Measurements from ENCODE around the gene GRID2. TPM values are rescaled to one million over a fixed set of nuclear protein-coding genes. Genes with fewer than 3 reads are reported as not detected.
A peak's percentile ranks its signal among the peaks of the same experiment; 100 is the strongest.

The GRID2 gene
- total and polyA plus RNA-seq, 8 donors, result 0.14 to 0.36 (median 0.22) TPM

- ATAC-seq, result no peak
- no peaks in the 10 kb centered on the region for H3K9me3 ChIP-seq
Observed at GRCh38 chr4:93018806-93019205, 715.0 kb downstream of the GRID2 start.

GRCh38 chr4:93029769-93030168 lies 726.0 kb downstream of the GRID2 start:
- intact Hi-C loops (cut with DNase I), result no loop called here

More at GRCh38 chr4:93018806-93019205, 715.0 kb downstream of the GRID2 start:
- DNase-seq, result peak in 2 of 4 donors; percentile 4 to 5
- H3K4me1 ChIP-seq, result no peaks in the 10 kb centered on the region
- no peak overlapping the region for H3K4me3 ChIP-seq
- TF ChIP-seq CTCF (IDR thresholded peaks at IDR 0.05), result no peak
- H3K27me3 ChIP-seq, result no peaks in the 10 kb centered on the region
- H3K36me3 ChIP-seq, result no peaks in the 10 kb centered on the region
- no peak overlapping the region for H3K27ac ChIP-seq
- intact Hi-C loops (cut with DNase I), result no loop called here

GRCh38 chr4:93030670-93031069 lies 726.9 kb downstream of the GRID2 start:
- Histone ChIP-seq H3K9me3 (no peaks in the 10 kb centered on the region), H3K4me3 (no peak overlapping the region), H3K36me3 (no peaks in the 10 kb centered on the region), H3K4me1 (no peaks in the 10 kb centered on the region), H3K27ac (no peak overlapping the region), H3K27me3 (no peaks in the 10 kb centered on the region)
- no peak for ATAC-seq
- intact Hi-C loops (cut with DNase I), result no loop called here
- no peak for DNase-seq
- no peak for TF ChIP-seq CTCF (IDR thresholded peaks at IDR 0.05)

More at GRCh38 chr4:93029769-93030168, 726.0 kb downstream of the GRID2 start:
- DNase-seq (peak in 2 of 4 donors; percentile 13 to 25), ATAC-seq (no peak)
- no peaks in the 10 kb centered on the region for H3K36me3 ChIP-seq
- no peaks in the 10 kb centered on the region for H3K9me3 ChIP-seq
- no peaks in the 10 kb centered on the region for H3K27me3 ChIP-seq
- no peaks in the 10 kb centered on the region for H3K4me1 ChIP-seq
- no peak overlapping the region for H3K4me3 ChIP-seq
- no peak overlapping the region for H3K27ac ChIP-seq
- no peak for TF ChIP-seq CTCF (IDR thresholded peaks at IDR 0.05)

GRCh38 chr4:93031431-93032098 lies 727.8 kb downstream of the GRID2 start:
- Histone ChIP-seq H3K4me1 (no peaks in the 10 kb centered on the region), H3K27me3 (no peaks in the 10 kb centered on the region), H3K9me3 (no peaks in the 10 kb centered on the region), H3K27ac (no peak overlapping the region), H3K36me3 (no peaks in the 10 kb centered on the region), H3K4me3 (no peak overlapping the region)
- intact Hi-C loops (cut with DNase I), result no loop called here
- ATAC-seq, result no peak
- DNase-seq, result no peak
- no peak for TF ChIP-seq CTCF (IDR thresholded peaks at IDR 0.05)

- no peaks in the 10 kb centered on the region for H3K36me3 ChIP-seq
- no peak overlapping the region for H3K27ac ChIP-seq
- no peaks in the 10 kb centered on the region for H3K27me3 ChIP-seq
- no peak for ATAC-seq
- TF ChIP-seq CTCF (IDR thresholded peaks at IDR 0.05), result no peak
- no peaks in the 10 kb centered on the region for H3K9me3 ChIP-seq
- intact Hi-C loops (cut with DNase I), result no loop called here
- no peaks in the 10 kb centered on the region for H3K4me1 ChIP-seq
- DNase-seq, result no peak
- H3K4me3 ChIP-seq, result no peak overlapping the region
Observed at GRCh38 chr4:93042746-93043145, 739.0 kb downstream of the GRID2 start.

Data from left lung (tissue), 10 donors.